IPS-15b (cell line): ENCODE measurements around the gene PID1.

Experiments
- H3K27me3 ChIP-seq: one replicate; pipeline ENCODE4 v1.6.1; 2013; ENCODE audit warnings: low read length; ENCODE audit not compliant: control insufficient read depth, insufficient read depth
- H3K36me3 ChIP-seq: one replicate; pipeline ENCODE4 v1.6.1; 2013; ENCODE audit warnings: low read length; ENCODE audit not compliant: control insufficient read depth, insufficient read depth
- H3K4me1 ChIP-seq: one replicate; pipeline ENCODE4 v1.6.1; 2013; ENCODE audit warnings: mild to moderate bottlenecking, low read length; ENCODE audit not compliant: control insufficient read depth, insufficient read depth
- H3K4me3 ChIP-seq: one replicate; pipeline ENCODE4 v1.5.1; 2013; ENCODE audit warnings: low read depth, low read length
- H3K9ac ChIP-seq: one replicate; pipeline ENCODE4 v1.6.1; 2013; ENCODE audit warnings: low read depth, mild to moderate bottlenecking, low read length
- H3K9me3 ChIP-seq: one replicate; pipeline ENCODE4 v1.6.1; 2013; ENCODE audit warnings: mild to moderate bottlenecking, low read length; ENCODE audit not compliant: control insufficient read depth, insufficient read depth

The PID1 gene

DNA sequence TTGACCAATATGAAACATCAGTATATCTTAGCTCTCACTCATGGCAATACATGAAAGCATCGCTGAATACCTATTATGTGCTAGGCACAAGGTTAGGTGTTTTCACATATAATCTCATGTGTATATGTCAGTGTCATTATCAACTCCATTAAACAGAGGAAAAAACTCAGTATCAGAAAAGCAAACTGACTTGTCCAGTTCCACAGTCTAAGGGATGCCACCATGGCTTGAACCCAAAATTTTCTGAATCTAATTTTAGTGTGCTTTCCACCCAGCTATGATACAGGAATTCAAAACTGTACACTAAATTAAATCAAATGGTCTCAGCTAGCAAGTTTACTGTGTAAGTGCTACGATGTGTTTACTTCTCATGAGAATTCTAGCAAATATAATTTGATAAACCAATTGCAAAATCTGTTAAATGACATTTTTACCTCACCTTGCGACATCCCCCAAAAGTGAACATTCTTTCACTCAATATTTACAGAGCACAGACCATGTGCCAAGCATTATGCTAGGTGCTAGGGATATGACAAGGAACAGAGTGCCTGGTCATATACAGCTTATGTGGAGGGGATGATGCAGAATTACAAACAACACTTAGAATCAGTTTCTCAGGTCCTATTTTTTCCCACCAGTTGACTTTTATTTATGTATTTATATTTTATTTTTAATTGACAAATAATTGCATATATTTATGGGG lies 211.6 kb downstream of the PID1 start:
- H3K9me3 ChIP-seq: no peaks in the 10 kb centered on the region
- H3K9ac ChIP-seq: no peak overlapping the region
- no peaks in the 10 kb centered on the region for H3K27me3 ChIP-seq
- H3K4me1 ChIP-seq: no peaks in the 10 kb centered on the region
- H3K36me3 ChIP-seq: no peaks in the 10 kb centered on the region
- H3K4me3 ChIP-seq: no peak overlapping the region

DNA sequence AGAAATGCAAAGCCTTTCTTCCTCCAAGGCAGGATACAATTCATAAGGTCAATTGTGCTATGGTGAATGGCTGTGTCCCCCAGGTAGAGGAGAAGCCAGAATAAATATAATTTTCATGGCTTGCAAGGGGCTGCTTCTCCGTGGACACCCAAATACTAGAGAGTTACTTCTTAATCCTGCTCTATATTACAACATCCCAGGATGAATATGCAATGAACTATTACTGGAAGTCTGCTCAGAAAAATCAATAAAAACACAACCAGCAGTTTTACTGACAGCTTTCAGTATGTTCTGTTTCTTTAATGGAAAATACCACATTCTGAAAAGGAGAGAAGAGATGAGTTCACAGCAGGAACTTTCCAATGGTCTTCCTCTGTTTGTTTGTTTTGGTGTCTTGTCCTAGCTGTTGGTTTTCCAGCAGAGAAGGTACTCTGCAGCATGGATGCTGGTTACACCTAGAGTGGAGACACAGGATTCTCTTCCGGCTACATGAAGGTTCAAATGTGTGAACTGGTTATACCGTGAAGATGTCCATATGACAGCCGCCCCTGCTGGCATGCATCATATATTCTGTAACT lies 213.0 kb downstream of the PID1 start:
- Histone ChIP-seq H3K36me3 (no peaks in the 10 kb centered on the region), H3K9me3 (no peaks in the 10 kb centered on the region), H3K27me3 (no peaks in the 10 kb centered on the region), H3K4me3 (no peak overlapping the region), H3K4me1 (no peaks in the 10 kb centered on the region), H3K9ac (no peak overlapping the region)

DNA sequence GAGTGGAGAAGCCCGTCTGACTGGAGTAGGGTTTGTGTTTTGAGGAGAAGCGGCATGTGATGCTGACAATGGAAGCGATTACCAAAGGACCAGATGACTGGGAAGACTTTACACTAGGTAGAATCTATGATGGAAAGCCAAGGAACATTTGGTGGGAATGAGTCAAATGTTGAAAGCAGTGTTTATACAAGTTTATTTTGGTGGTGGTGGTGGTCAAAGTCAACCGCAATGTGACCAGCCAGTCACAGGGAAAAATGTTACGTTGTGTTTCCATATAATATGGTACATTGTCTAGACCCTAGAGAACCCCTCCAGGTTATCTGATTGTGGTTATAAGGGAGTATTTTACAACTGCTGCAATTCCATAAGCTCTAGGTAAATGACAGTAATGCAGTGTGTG lies 216.8 kb downstream of the PID1 start:
- Histone ChIP-seq H3K4me3 (no peak overlapping the region), H3K27me3 (no peaks in the 10 kb centered on the region), H3K36me3 (no peaks in the 10 kb centered on the region), H3K9ac (no peak overlapping the region), H3K9me3 (no peaks in the 10 kb centered on the region), H3K4me1 (no peaks in the 10 kb centered on the region)

DNA sequence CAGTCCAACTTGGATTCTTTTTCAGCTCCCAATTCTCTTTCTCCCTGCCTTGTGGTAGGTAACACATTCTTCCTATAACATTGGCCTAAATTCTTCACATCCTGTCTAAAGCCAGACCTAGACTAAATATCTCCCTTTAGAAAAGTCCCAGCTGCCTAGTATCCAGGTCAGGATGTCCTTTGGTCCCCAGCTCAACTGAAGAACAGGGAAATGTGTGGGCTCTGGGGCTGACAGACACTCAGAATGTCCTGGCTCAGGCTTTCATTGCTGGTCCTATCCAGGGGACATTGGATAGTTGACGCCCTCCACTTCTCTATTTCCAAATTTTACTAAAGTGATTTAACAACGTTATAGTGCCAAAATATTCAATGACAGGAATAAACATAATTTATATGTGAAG lies 219.3 kb downstream of the PID1 start:
- Histone ChIP-seq H3K4me3 (no peak overlapping the region), H3K9me3 (no peaks in the 10 kb centered on the region), H3K36me3 (no peaks in the 10 kb centered on the region), H3K9ac (no peak overlapping the region), H3K4me1 (peaks cover 4% of the 10 kb centered on the region), H3K27me3 (no peaks in the 10 kb centered on the region)

DNA sequence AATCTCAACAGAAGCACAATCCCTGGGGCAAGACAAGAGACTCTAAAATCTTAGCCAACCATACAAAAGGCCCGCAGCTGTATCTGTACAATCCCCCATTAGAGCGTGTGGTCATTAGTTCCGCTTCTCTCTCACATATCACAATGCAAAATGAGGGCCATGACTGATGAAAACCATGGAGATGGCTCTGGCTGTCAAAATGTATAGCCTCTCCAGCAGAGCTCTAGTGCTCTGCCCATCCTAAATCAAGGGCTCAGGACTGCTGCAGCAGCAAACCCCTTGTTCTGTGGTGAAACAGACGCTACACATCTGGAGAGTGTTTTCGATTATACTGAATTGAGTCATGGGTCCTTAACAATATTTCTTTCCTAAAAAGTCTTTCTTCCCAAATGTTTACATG lies 221.0 kb downstream of the PID1 start:
- no peaks in the 10 kb centered on the region for H3K27me3 ChIP-seq
- H3K4me3 ChIP-seq: no peak overlapping the region
- peaks cover 4% of the 10 kb centered on the region for H3K4me1 ChIP-seq
- H3K9ac ChIP-seq: no peak overlapping the region
- no peaks in the 10 kb centered on the region for H3K36me3 ChIP-seq
- no peaks in the 10 kb centered on the region for H3K9me3 ChIP-seq

DNA sequence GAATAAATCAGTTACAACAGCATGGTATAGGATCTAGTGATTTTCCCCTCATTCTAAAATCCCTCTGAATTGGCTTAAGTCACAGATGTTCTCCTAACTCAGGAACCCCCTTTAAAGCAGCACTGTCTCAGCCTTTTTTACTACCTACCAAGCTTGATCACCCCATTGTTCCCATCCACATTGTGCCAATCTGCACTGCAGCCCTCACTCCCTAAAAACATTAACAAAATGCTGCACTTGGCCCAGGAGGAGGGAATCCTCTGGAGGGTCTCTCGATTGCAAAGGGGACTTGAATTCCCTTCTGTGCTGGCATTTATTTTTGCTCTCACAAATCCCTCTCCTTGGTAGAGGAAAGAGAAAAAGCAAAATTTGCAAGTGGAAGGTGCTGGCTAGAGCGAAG lies 223.0 kb downstream of the PID1 start:
- Histone ChIP-seq H3K36me3 (no peaks in the 10 kb centered on the region), H3K9me3 (no peaks in the 10 kb centered on the region), H3K9ac (no peak overlapping the region), H3K4me1 (peaks cover 4% of the 10 kb centered on the region), H3K4me3 (no peak overlapping the region), H3K27me3 (no peaks in the 10 kb centered on the region)

DNA sequence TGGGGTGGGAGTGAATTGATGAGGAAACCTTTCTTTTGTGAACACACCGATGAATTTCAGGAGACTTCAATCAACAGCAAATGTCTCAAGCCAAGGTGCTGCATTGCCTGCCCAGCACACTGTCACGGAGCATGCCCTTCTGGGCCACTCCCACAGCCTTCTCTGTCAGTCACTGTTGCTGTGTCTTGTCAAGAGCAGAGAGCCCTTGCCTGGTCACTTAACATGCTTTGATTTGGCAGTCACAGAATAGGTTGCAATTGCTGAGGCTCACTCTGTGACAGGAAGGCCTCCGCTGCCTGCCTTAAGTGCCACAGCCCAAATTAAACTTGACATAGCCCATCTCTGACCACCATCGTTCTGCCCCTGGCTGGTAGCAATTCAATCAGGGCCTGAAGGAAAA lies 225.4 kb downstream of the PID1 start:
- H3K36me3 ChIP-seq: no peaks in the 10 kb centered on the region
- H3K4me1 ChIP-seq: peaks cover 4% of the 10 kb centered on the region
- H3K4me3 ChIP-seq: no peak overlapping the region
- H3K9ac ChIP-seq: no peak overlapping the region
- H3K9me3 ChIP-seq: no peaks in the 10 kb centered on the region
- H3K27me3 ChIP-seq: no peaks in the 10 kb centered on the region

DNA sequence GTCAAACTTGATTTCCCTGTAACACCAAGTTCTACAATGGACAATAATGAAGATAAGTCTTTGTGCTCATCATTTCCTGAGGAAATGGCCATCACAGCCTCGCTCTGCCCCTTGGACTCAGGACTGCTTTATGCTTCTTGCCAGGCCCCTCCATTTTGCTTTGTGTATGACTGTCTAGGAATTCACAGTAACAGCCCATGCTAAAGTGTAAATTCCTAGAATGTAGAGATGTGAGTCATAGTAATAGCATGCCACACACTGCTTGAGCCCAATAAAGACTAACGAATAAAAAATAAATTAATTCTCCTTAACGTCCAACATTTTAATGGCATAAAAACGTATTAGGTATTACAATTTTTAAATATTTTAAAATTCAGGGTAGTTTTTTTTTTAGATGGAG lies 226.5 kb downstream of the PID1 start:
- no peaks in the 10 kb centered on the region for H3K27me3 ChIP-seq
- H3K9me3 ChIP-seq: no peaks in the 10 kb centered on the region
- H3K4me3 ChIP-seq: no peak overlapping the region

DNA sequence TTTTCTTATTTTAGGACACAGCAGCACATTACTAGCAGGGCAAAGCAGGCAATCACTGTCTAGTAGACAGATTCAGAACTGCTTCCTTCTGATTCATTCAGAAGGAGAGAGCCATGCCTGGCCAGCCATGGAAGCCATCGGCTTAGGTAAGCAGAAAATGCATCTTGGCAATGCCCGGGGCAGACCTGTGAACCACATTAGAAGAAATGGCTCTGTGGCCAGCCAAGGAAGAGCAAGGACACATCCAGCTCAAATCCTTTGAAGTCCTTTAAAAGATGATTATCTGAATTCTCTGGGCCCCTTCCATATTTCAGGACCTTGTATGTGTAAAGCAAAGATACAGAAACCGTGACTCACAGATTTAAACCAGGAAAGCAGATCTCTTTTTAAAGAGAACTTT lies 227.4 kb downstream of the PID1 start:
- Histone ChIP-seq H3K36me3 (no peaks in the 10 kb centered on the region), H3K4me1 (peaks cover 4% of the 10 kb centered on the region), H3K4me3 (no peak overlapping the region), H3K9ac (no peak overlapping the region), H3K27me3 (no peaks in the 10 kb centered on the region), H3K9me3 (no peaks in the 10 kb centered on the region)

More for the DNA sequence above, 226.5 kb downstream of the PID1 start:
- no peak overlapping the region for H3K9ac ChIP-seq
- no peaks in the 10 kb centered on the region for H3K36me3 ChIP-seq
- peaks cover 4% of the 10 kb centered on the region for H3K4me1 ChIP-seq

DNA sequence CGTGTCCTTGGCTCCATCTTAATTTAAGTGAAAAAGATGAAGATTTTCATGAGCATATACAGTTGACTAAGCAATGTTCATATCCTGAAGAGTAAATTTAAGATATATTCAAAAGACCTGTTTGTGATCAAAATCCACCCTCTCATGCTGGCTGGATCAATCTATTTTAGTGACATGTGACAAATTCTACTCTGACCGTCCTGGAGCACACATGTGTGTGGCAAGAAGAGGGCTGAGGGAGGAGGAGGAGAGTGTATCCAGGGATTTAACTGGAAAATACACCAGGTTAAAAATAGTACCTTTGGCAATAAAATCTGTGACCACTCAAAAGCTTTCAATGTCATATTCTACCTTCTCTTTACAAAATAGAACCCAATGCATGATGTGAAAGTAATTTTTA lies 228.7 kb downstream of the PID1 start:
- Histone ChIP-seq H3K27me3 (no peaks in the 10 kb centered on the region), H3K9ac (no peak overlapping the region), H3K4me3 (no peak overlapping the region), H3K9me3 (no peaks in the 10 kb centered on the region), H3K4me1 (no peaks in the 10 kb centered on the region), H3K36me3 (no peaks in the 10 kb centered on the region)

DNA sequence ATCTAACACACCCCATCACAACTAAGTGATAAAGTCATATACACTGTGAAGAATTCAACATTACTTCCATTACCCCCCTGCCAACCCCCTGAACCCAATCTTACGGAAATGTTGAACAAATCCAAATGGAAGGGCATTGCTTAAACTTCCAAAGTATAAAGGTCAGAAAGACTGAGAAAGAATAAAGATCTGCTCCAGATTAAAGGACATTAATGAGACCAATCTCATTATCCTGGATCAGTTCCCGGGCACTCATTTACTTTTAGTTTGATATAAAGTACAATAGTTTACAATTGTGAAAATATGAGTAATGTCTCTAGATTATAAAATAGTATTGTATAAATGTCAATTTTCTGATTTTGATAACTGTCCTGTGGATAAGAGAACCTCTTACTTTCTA lies 229.4 kb downstream of the PID1 start:
- Histone ChIP-seq H3K9ac (no peak overlapping the region), H3K4me3 (no peak overlapping the region), H3K4me1 (no peaks in the 10 kb centered on the region), H3K27me3 (no peaks in the 10 kb centered on the region), H3K9me3 (no peaks in the 10 kb centered on the region), H3K36me3 (no peaks in the 10 kb centered on the region)

DNA sequence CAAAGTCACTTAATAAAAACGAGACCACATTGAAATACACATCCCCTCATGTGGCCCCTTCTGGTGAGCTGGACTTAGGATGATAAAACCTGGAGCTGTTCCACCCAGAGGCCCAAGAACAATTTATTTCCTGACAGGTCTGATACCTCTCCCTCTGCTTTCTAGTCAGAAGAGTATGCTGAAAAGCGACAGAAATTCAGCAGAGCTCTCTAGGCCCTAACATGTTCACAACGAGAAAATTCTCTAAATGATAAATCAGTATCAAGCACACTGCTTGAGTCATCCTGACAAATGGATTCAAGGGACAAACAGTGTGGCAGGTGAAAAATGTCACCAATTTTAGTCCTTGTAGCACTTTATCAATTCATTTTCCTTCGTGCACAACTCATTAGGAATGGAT lies 233.5 kb downstream of the PID1 start:
- H3K9ac ChIP-seq: no peak overlapping the region
- no peaks in the 10 kb centered on the region for H3K9me3 ChIP-seq
- H3K4me1 ChIP-seq: no peaks in the 10 kb centered on the region
- H3K4me3 ChIP-seq: no peak overlapping the region
- no peaks in the 10 kb centered on the region for H3K27me3 ChIP-seq
- H3K36me3 ChIP-seq: no peaks in the 10 kb centered on the region
